ENCODE measurements around the gene SRGAP2C.
"Not testable (repeated sequence)": the region's sequence is repeated elsewhere in the genome, so short reads cannot be mapped to it uniquely, and the experiment has no call there.

GRCh38 chr1:121293263-121294204 lies 108.8 kb downstream of the SRGAP2C start:
- TF ChIP-seq POLR2A, POLR2AphosphoS5 (IDR thresholded peaks at IDR 0.05; ENCODE audit: low read depth, low read length): not testable (repeated sequence)
